ENCODE data around the gene INHBA. TPM values are rescaled to one million over a fixed set of nuclear protein-coding genes. Genes with fewer than 3 reads are reported as not detected.

Gene INHBA
- total and polyA plus RNA-seq, 2 experiments from 2014 or later: 5.5 to 8.8 TPM

DNA sequence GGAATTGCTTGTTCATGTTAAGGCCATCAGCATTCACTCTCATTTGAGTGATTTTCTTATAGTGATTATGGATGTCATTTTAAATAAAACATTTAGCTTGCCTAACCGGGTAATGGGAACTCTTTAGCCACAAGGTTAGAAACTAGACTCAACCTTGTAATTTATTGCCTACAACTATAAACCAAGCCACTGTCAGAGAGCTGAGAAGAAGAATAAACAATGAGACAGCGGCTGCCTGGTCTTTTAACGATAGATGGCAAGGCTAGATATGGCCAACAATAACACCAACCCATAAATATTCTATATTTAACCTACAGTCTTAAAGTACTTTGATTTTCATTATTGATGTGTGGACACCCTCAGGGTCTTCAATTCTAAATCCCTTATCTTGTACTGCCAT, 27.8 kb upstream of the INHBA start:
- Histone ChIP-seq H3K9me3 (ENCODE audit: low read depth) (no peaks in the 10 kb centered on the region), H3K27me3 (replicated peaks; ENCODE audit: insufficient read depth) (no peaks in the 10 kb centered on the region), H4K20me1 (ENCODE audit: insufficient read depth) (no peaks in the 10 kb centered on the region), H2AFZ (no peak overlapping the region), H3K4me2 (ENCODE audit: unreplicated experiment) (no peak overlapping the region), H3K4me1 (ENCODE audit: insufficient read depth) (no peaks in the 10 kb centered on the region), H3K79me2 (ENCODE audit: insufficient read depth) (no peaks in the 10 kb centered on the region), H3K9me2 (ENCODE audit: insufficient read depth) (no peaks in the 10 kb centered on the region), H3F3A (ENCODE audit: insufficient read depth) (peaks cover 8% of the 10 kb centered on the region; the same call in 1 of the 2 replicates), H3K27ac (no peak overlapping the region), H3K36me3 (ENCODE audit: low read depth) (no peaks in the 10 kb centered on the region), H3K4me3 (no peak overlapping the region), H3K9ac (no peak overlapping the region)
- 94 to 97% methylated on average over 3 of the region's 3 CpGs for WGBS, 2 experiments (ENCODE audit: low coverage in 1 of 2, low lambda C conversion rate in 2 of 2, missing lambda C conversion rate in 2 of 2)
- no peak for DNase-seq
- TF ChIP-seq EZH2 (IDR thresholded peaks at IDR 0.05; ENCODE audit: insufficient read depth, poor library complexity, severe bottlenecking) (no peak), EZH2phosphoT487 (IDR thresholded peaks at IDR 0.05; ENCODE audit: insufficient read depth, low read depth) (no peak)
- in situ Hi-C loops (cut with MboI): no loop called here

DNA sequence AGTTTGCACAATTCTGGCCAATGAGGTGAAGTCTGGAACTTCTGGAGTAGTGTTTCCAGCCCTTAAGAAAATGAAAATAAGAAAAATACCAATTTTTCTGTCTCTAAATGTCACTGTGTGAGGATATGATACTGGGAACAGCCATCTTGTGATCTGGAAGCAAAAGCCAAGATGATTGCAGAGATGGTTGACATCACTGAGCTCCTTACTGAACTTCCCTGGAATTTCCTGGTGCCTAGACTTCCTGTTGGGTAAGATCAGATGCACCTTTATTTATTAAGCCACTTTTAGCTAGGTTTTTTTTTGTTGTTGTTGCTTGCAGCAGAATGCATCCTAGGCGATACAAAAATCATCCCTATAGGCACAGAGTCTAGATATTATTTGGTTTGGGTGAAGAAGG, 27.3 kb upstream of the INHBA start:
- no peaks in the 10 kb centered on the region for H3K4me1 ChIP-seq (ENCODE audit: insufficient read depth)
- no peak overlapping the region for H3K4me3 ChIP-seq
- TF ChIP-seq EZH2phosphoT487 (IDR thresholded peaks at IDR 0.05; ENCODE audit: insufficient read depth, low read depth): no peak
- TF ChIP-seq EZH2 (IDR thresholded peaks at IDR 0.05; ENCODE audit: insufficient read depth, poor library complexity, severe bottlenecking): no peak
- no peak overlapping the region for H3K27ac ChIP-seq
- no peaks in the 10 kb centered on the region for H3K9me3 ChIP-seq (ENCODE audit: low read depth)
- no peaks in the 10 kb centered on the region for H3K79me2 ChIP-seq (ENCODE audit: insufficient read depth)
- no peak overlapping the region; the same call in 1 of the 2 replicates for H2AFZ ChIP-seq
- no peak overlapping the region for H3K9ac ChIP-seq
- H3K36me3 ChIP-seq (ENCODE audit: low read depth): no peaks in the 10 kb centered on the region
- H3K27me3 ChIP-seq (replicated peaks; ENCODE audit: insufficient read depth): no peaks in the 10 kb centered on the region
- H3K9me2 ChIP-seq (ENCODE audit: insufficient read depth): no peaks in the 10 kb centered on the region
- H3F3A ChIP-seq (ENCODE audit: insufficient read depth): peaks cover 8% of the 10 kb centered on the region; the same call in 1 of the 2 replicates
- H3K4me2 ChIP-seq (ENCODE audit: unreplicated experiment): no peak overlapping the region
- in situ Hi-C loops (cut with MboI): no loop called here
- WGBS, 2 experiments (ENCODE audit: low coverage in 1 of 2, low lambda C conversion rate in 2 of 2, missing lambda C conversion rate in 2 of 2): 95 to 97% methylated on average over 1 of the region's 1 CpG
- H4K20me1 ChIP-seq (ENCODE audit: insufficient read depth): no peaks in the 10 kb centered on the region
- DNase-seq: no peak

DNA sequence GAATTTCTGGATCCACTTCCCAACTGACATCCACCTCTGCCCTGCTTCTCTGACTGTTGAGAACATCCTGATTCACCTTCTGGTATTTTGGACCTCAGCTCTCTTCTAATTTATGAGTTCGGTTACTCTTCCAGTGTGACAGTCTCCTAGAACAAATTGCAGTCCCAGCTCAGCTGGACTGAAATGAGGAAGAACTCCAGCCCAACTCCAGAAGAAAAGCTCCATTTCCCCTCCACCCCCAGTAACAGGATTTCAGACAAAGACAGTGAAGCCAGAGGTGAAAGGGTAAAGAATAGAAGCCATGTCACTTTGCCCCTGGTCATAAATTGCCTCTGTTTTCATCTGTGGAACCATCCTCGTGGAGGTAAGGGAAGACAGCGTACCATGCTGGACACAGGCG, 26.2 kb upstream of the INHBA start:
- Histone ChIP-seq H3K9me3 (ENCODE audit: low read depth) (no peaks in the 10 kb centered on the region), H3F3A (ENCODE audit: insufficient read depth) (peaks cover 8% of the 10 kb centered on the region; the same call in 1 of the 2 replicates), H3K79me2 (ENCODE audit: insufficient read depth) (no peaks in the 10 kb centered on the region), H3K4me3 (no peak overlapping the region), H3K27me3 (replicated peaks; ENCODE audit: insufficient read depth) (no peaks in the 10 kb centered on the region), H3K4me2 (ENCODE audit: unreplicated experiment) (no peak overlapping the region), H3K27ac (no peak overlapping the region), H3K36me3 (ENCODE audit: low read depth) (no peaks in the 10 kb centered on the region), H3K9ac (no peak overlapping the region), H3K9me2 (ENCODE audit: insufficient read depth) (no peaks in the 10 kb centered on the region), H3K4me1 (ENCODE audit: insufficient read depth) (no peaks in the 10 kb centered on the region), H4K20me1 (ENCODE audit: insufficient read depth) (no peaks in the 10 kb centered on the region), H2AFZ (no peak overlapping the region)
- in situ Hi-C loops (cut with MboI): no loop called here
- no peak for DNase-seq
- WGBS, 2 experiments (ENCODE audit: low coverage in 1 of 2, low lambda C conversion rate in 2 of 2, missing lambda C conversion rate in 2 of 2): 83 to 87% methylated on average over 4 of the region's 4 CpGs
- TF ChIP-seq EZH2 (IDR thresholded peaks at IDR 0.05; ENCODE audit: insufficient read depth, poor library complexity, severe bottlenecking) (no peak), EZH2phosphoT487 (IDR thresholded peaks at IDR 0.05; ENCODE audit: insufficient read depth, low read depth) (no peak)

DNA sequence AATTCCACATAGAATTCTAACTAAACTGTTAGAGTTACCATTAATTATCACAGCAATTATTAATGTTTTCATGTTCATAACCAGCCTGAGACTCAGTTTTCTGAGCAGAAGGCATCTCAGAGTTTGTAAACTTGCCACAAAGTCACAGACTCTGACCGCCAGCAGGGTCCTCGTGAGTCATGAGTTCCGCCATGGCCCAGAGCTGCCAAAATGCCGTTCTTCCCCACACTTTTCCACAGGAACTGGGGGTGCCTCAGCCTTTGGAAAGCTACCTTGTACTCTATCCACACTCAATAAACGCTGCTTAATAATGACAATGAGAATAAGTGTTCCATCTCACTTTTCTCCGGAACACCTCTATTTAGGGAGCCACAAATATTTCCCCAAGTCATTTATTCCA, 22.1 kb upstream of the INHBA start:
- Histone ChIP-seq H4K20me1 (ENCODE audit: insufficient read depth) (no peaks in the 10 kb centered on the region), H3F3A (ENCODE audit: insufficient read depth) (no peaks in the 10 kb centered on the region), H3K9ac (no peak overlapping the region), H3K4me2 (ENCODE audit: unreplicated experiment) (no peak overlapping the region), H3K27ac (no peak overlapping the region), H3K4me1 (ENCODE audit: insufficient read depth) (no peaks in the 10 kb centered on the region), H3K79me2 (ENCODE audit: insufficient read depth) (no peaks in the 10 kb centered on the region), H3K36me3 (ENCODE audit: low read depth) (no peaks in the 10 kb centered on the region), H3K9me3 (ENCODE audit: low read depth) (no peaks in the 10 kb centered on the region), H3K4me3 (no peak overlapping the region), H2AFZ (no peak overlapping the region), H3K27me3 (replicated peaks; ENCODE audit: insufficient read depth) (no peaks in the 10 kb centered on the region), H3K9me2 (ENCODE audit: insufficient read depth) (no peaks in the 10 kb centered on the region)
- in situ Hi-C loops (cut with MboI): no loop called here
- 96% methylated on average over 6 of the region's 6 CpGs for WGBS, 2 experiments (ENCODE audit: low coverage in 1 of 2, low lambda C conversion rate in 2 of 2, missing lambda C conversion rate in 2 of 2)
- TF ChIP-seq EZH2phosphoT487 (IDR thresholded peaks at IDR 0.05; ENCODE audit: insufficient read depth, low read depth) (no peak), EZH2 (IDR thresholded peaks at IDR 0.05; ENCODE audit: insufficient read depth, poor library complexity, severe bottlenecking) (no peak)
- DNase-seq: no peak

DNA sequence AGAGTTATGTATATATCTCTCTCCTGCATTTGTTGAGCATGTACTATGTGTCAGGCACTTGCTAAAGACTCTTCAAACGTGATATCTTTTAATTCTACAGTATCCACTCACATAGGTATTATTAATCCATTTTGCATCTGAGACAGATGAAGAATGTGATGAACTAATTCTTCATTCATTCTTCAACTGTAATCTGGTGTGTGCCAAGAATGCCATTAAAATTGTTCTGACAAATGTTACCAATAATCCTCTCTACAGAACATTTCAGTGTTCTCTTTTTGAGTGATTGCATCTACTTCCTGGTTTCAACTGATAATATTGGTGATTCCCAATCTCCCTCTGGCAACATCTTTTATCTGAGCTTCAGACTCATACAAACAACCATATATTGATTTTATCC, 18.0 kb upstream of the INHBA start:
- no peak overlapping the region for H3K4me2 ChIP-seq (ENCODE audit: unreplicated experiment)
- no peak overlapping the region for H2AFZ ChIP-seq
- in situ Hi-C loops (cut with MboI): loop anchor here (25.0 kb wide), 2 partner anchors 909 to 1484 kb away; no protein-coding TSS in a partner anchor

More for the DNA sequence above, 18.0 kb upstream of the INHBA start:
- H3F3A ChIP-seq (ENCODE audit: insufficient read depth): no peaks in the 10 kb centered on the region
- no peak for DNase-seq
- no peak for TF ChIP-seq EZH2 (IDR thresholded peaks at IDR 0.05; ENCODE audit: insufficient read depth, poor library complexity, severe bottlenecking)
- TF ChIP-seq EZH2phosphoT487 (IDR thresholded peaks at IDR 0.05; ENCODE audit: insufficient read depth, low read depth): no peak
- no peak overlapping the region for H3K9ac ChIP-seq
- 14 to 24% methylated on average over 1 of the region's 1 CpG for WGBS, 2 experiments (ENCODE audit: low coverage in 1 of 2, low lambda C conversion rate in 2 of 2, missing lambda C conversion rate in 2 of 2)
- no peak overlapping the region for H3K4me3 ChIP-seq
- no peaks in the 10 kb centered on the region for H3K79me2 ChIP-seq (ENCODE audit: insufficient read depth)
- H3K9me2 ChIP-seq (ENCODE audit: insufficient read depth): no peaks in the 10 kb centered on the region
- no peaks in the 10 kb centered on the region for H3K9me3 ChIP-seq (ENCODE audit: low read depth)
- 0 out of 2 replicates have a peak, but pooled peaks cover 7% of the 10 kb centered on the region for H3K4me1 ChIP-seq (ENCODE audit: insufficient read depth)
- no peak overlapping the region for H3K27ac ChIP-seq
- no peaks in the 10 kb centered on the region for H4K20me1 ChIP-seq (ENCODE audit: insufficient read depth)
- H3K36me3 ChIP-seq (ENCODE audit: low read depth): no peaks in the 10 kb centered on the region
- H3K27me3 ChIP-seq (replicated peaks; ENCODE audit: insufficient read depth): no peaks in the 10 kb centered on the region

Data from GM23248 (cell line).